NCI-H345 treated with DMSO at 0.1 percent for 48 hours (cell line): Measurements from ENCODE around the gene TRIM29.

Experiments
- DNase-seq: peaks from one replicate; lab custom pipeline; 2025; ENCODE audit not compliant: unreplicated experiment; lab: John Stamatoyannopoulos, UW

Gene TRIM29

DNA sequence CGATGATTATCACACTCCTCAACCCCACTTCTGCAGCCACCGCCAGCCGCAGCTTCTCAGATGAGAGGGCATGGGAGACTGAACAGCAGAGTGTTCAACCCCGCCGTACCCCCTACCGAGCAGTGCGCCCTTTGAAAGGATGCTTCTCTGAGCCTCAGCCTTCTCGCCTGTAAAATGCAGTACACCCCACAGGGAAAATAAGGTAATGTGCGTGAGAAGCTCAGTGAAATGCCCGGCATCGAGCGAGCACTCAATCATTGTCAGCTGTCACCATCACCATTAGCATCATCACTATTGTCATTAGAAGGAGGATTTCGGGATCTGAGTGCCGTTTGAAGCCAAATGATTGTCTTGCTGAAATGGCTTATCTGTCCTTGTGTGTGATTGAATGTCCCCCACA lies 13.6 kb downstream of the TRIM29 start:
- DNase-seq: no peak

DNA sequence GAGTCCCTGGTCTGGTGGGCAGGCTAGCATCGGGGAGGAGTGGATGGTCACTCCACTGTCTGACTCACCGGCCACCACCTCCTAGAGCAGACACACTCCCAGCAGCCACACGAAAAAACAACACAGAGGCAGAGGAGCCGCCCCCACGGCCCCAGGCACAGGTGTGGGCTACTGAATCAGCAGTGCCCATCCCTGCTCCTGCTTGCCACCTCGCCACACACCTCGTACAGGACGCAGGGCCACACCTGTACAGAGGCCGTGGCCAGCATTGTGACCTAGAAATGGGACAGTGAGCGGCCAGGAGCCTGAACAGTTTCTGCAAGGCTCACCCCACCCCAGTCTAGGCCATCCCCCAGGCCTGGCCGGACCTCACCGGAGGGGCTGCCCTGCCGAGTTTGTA lies 14.0 kb downstream of the TRIM29 start:
- no peak for DNase-seq

DNA sequence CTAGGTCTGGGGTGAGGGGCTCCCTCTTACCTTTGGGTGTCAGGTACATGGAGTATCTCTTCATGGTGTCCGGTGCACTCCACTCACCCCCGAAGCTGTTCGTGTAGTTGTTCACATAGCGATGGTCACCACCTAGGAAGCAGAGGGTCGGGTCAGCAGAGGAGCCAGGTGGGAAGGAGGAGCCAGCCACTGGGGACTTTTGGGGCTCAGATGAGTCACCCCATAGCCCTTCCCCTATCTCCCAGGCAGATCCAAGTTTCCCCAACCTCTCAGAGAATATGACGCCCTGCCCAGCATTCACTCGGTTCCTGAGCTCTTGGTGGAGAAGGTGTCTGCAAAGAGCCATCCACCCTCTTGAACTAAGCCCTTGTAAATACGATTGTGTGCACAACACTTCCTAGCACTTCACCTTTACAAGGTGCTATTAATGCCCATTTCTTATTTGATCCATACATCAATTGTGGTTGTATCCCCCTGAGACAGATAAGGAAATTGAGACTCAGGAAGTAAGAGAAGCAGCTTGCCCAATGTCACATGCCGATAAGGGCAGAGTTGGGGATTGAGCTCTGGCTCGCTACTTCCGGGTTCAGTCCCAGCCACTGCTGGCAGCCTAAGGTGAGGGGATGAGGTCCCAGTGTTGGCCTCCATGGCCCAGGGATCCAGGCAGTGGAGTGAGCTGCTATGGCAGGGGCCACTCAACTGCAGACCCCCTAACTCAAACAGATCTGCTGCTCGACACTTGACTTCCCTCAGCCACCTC lies 14.8 kb downstream of the TRIM29 start:
- DNase-seq: no peak

DNA sequence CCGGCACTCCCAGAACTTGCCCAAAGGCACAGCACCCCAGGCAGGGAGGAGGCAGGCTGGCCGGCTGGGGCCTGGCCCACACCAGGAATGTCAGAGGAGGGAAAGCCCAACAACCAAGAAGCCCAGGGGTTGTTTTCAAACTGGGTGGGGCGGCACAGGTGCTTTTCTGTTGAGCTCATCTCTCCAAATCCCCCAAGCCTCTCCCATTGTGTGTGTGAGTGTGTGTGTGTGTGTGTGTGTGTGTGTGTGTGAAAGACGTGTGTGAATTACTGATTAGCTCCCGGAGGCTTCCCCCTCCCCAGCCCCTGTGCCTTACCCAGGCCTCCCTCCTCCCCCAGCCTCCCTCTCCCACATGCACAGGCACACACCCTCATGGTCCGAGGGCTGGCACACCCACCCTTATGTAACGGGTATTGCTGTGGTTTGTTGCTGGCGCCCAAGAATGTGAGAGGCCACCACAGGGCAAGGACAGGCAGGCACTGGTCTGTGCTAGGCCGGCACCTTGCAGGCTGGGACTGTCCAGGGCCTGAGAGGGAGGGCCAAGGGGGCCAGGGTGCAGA lies 15.9 kb downstream of the TRIM29 start:
- DNase-seq: no peak

DNA sequence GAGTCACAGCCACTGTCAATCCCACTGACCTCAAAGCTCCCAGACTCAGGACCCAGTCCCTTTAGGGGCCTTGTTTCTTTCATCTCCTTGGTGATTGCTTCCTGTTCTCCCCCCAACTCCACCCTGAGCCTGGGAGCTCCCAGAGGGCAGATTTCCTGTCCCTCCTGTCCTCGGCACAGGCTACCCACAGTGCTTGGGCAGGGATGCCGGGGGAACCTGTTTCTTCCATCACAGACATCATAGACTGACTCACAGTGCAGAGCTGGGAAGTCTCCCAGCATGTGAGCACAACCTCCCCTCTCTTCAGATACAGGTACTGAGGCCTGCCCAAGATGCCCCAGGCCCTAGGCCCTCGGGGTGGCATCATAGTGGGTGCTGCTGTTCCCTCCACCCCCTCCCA lies 16.6 kb downstream of the TRIM29 start:
- DNase-seq: no peak

DNA sequence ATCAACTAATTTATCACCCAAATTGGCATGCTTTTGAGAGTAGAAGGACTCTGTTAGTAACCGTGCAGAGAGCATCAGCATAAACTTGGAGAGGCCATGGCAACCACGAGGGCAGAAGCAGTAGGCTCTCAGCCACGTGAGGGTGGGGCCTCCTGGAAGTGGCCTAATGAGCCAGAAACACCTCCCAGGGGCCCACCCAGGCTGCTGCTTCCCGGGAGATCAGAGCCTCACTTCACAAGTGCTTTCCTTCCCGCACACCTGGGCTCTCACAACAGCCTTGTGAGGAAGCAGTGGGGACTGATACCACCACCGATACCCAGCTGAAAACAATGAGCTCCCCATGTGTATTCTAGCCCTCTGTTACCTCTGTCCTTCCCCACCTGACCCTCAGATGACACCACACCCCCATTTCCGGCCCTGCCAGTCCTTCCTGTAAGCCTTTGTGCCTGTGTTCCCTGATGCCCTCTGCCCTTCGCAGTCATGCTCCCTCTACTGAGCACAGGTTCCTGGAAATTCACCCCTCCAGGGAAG lies 17.0 kb downstream of the TRIM29 start:
- DNase-seq: no peak

DNA sequence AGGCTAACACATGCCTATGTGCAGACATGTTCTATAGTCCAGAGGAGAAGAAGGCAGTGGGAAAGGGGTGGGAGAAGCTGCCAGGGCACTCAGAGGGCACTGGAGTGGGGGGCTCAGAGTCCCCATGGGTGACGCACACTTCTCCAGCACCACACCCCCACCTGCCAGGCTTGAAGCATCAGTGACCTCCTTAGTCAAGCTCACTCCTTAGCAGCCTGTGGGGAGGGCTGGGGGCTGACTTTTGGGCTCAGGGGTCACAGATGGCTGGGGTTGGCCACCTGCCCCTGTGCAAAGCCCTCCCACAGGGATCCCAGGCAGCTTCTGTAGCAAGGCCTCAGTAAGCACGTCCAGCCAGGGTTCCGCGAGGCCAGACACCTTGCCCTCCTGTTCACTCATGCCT lies 18.8 kb downstream of the TRIM29 start:
- no peak for DNase-seq

DNA sequence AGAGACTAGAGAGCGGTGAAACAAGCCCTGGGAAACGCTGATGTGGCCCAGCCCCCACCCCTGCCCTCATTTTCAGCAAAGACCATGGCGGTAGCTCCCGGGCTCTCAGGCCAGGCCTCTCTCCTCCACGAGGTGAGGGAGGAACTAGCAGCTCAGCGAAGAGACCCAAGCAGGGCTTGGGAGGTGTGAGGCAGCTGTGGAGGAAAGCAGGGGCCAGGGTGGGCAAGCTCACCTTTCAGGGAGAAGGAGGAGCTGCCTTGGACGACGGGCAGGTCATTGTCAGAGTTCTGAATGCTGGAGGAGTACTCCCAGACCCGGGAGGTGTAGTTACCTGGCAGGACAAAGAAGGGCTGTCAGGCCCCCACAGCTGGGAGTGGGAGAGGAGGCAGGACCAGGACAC lies 19.9 kb downstream of the TRIM29 start:
- DNase-seq: no peak

DNA sequence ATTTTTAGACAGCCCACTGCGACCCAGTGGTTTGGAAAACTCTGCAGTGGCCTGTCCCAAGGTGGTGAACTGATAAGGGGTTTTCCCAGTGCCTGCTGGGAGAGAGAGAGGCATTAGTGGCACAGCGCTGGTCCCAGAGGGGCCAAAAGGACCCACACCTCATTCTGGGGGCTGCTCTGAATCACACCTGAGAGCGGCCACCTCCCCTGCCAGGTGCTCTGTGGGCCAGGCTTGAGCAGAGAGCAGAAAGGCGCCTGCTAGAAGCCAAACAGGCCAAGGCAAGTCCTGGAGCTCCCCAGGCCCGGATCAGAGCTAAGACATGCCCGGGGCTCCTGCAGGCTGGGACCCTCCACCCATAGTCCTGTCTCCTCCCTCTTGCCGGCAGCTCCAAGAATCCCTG lies 20.9 kb downstream of the TRIM29 start:
- no peak for DNase-seq

DNA sequence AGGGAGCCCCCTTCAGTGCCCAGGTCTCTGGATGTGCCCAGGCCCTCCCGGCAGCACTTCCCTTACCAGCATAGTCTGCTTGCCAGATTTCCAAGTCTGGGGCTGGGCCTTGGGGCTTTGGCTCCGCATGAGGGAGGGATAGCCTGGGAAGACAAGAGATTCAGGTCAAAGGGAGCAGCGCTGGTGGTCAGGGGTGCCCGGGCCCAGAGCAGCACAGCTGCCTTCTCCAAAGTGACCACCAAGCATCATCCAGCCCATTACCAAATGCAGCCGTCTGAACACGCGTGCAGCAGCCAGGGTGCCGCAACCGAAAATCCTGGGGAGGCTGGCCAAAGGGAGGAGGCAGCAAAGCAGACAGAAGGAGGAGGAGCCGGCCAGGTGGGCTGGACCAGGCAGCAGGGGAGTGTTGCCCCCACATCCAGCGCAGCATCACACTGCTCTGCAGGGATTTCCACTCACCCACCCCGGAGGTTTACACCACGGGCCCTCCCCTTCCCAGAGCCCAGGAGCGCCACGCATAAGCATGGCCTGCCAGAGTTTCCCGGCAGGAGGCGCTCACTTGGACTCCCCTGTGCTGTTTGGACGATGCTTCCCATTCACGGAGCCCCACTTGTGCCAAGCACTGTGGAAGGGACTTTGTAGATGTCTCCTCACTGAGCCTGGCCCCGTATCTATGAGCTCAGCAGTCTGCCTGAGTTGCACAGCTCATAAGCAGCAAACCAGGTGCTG lies 22.5 kb downstream of the TRIM29 start:
- DNase-seq: no peak

DNA sequence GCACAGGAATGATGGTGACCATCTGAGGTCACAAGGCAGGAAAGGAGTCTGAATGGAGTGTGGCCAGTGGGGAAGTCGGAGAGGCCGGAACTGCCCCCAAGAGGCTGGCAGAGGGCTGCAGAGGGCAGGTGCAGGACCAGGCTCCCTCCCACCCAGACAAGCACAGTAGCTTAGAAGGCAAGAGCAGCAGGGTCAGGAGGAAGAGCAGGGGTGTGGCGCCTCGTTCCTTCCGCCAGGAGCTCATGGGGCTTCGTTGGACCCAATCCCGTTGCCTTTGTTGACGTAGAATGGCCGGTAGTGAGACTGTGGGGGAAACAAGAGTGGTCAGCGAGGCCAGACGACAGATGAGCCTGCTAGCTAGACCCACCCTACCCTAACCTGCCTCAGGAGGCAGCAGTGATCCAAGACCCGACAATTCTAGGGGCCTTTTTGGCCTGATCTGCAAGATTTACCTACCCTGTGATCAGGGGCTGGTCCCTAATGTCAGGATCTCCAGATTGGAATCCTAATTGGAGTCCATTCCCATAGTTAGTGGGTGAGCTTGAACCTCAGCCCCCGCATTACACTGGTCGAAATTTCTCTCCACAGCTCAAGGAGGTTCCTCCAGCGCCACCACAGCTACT lies 25.6 kb downstream of the TRIM29 start:
- DNase-seq: no peak

DNA sequence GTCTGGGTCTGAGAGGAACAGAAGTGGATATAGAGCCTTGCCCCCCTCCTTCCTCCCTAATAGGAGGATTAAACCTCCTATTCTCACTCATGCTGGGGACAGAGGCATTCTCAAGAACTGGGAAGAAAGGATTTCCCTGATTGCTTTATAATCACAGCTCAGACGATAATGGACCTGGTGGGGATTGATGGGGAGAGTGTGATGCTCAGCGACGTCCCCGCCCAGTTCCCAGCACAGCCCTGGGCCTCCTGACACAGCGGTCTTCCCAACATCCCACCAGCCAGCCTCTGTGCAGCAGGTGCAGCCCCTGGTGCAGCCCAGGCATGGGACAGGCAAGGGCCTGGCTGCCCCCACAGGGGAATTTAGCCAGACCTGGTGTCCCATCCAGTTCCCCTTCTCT lies 28.4 kb downstream of the TRIM29 start:
- no peak for DNase-seq

DNA sequence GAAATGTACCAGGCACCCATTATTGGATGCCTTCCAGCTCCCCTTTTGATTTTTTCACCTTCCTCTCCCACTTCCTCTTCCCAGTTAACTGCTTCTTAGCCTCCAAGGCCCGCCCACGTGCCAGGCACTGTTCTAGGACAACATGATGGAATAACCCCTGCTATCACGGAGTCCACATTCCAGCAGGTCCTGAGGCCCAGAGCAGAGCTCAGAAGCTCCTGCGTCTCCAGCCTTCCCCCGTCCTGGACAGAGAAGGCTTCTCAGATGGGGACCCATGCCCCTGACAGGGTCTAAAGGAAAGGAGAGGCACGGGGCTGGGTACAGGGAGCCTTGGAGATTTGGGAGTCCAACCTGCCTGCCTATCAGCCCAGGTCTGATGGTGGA lies 29.1 kb downstream of the TRIM29 start:
- DNase-seq: no peak

DNA sequence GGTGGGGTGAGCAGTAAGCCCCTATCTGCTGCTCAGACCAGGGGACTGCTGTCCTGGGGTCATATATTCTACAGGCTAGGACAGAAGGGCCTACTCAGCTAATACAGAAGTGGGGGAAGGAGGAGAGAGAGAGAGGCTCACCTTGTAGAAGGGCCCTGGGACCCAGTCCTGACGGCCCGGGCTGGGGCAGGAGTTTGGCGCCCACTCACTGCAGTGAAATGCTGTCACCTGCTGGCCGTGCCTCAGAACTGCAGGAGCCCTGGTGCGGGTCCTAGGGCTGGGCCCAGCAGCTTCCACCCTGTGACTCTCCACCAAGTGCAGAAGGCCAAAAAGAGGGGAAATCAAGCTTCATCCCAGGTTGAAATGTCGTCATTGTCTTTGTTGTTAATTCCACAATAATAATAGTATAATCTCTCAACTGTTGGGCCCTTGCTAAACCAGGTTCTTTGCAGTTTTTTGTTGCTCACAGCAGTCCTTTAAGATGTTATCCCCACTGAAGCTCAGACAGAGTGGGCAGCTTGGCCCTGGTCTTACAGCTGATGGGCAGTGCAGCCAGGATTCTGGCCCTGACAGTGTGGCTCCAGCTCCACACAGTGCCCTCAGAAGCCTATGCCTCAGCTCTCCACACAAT lies 29.6 kb downstream of the TRIM29 start:
- DNase-seq: peak; percentile 40

DNA sequence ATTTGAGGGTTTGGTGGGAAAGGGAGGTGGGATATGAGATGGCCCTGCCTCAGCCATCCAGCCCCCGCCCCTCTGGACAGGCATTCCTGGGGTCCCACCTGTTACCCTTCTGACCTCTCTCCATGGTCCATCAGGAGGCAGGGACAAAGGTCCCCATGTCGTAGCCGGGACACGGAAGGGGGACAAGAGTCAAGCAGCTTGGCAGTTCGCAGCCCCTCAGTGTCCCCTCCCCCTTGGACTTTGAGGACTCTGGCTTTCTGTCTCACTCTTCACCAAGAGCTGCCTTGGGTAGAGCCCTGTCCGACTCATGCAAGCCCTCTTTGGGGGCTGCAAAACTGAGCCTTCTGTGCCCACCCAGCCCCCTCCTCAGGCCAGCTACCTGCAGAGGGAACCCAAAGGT lies 30.2 kb downstream of the TRIM29 start:
- DNase-seq: no peak

DNA sequence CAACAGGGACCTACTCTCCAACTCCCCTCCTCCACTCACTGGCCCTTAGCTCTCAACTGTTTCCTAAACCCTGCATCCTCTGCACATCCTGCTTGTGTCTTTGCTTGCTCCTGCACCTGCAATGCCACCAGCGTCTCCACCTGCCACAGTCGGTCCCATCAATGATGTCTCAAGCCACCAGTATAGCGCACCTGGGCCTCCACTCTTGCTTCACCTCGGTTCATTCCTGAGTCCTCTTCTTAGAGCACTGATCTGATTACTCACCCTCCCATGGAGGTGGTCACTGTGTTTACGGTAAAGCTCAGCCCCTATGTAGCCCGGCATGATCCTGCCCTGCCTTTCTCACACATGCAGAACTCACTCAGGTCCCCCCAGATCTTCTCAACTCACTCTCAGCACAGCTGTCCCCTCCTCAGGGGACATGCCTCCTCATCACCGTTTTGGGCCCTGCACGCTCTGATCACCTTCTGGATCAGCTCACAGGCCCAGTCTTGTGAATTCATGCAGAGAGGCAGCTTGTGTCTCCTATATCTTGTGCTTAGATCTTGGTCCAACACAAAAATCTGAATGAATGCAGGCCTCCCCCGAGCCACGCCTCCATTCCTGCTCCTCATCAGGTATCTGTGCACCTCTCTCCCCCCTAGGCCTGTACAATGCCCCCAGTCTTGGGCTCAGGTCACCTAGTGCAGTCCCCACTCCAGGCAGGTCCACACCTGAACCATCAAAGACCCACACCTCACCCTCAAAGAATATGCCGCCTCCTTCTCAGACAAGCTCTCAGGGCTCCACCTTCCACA lies 31.4 kb downstream of the TRIM29 start:
- no peak for DNase-seq

DNA sequence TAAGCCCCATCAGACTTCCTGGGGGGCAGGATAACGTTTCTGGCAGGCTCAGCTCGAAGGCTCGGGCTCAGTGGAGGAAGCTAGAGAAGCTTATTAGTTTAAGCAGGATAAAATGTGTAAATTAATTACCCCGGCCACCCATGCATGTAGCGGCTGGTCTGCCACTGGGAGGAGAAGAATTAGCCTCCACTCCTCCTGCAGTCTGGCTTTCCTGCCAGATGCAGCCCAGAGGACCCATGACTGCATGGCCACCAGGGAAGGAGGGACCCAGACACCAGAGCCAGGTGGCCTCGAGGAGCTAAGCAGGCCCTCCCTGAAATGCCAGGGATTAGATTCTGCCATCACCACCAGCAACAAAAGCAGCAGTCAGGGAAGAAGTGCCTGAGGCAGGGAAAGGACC lies 32.3 kb downstream of the TRIM29 start:
- DNase-seq: no peak

DNA sequence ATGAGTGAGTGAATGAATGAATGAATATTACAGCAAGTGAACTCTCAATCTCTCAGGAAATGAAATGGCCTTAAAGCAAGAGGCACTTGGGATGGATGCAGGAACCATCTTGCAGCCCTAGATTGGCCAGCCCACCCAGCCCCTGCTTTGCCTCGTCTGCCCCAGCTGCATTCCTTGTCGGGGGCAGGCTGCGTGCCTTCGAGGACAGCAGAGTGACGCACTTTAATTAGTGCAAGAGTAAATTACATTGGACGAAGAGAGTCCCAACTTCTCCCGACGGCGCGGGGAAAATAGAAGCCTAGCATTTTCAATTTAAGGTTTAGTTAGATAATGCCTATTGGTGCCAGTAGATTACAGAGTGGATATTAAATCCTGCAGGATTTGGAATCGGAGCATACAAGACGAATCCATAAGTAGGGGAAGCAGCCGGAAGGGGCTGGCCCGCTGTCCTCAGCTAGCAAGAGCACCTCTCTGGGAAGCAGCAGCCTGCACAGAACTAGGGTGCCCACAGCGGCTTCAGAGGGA lies 33.8 kb downstream of the TRIM29 start:
- DNase-seq: no peak

DNA sequence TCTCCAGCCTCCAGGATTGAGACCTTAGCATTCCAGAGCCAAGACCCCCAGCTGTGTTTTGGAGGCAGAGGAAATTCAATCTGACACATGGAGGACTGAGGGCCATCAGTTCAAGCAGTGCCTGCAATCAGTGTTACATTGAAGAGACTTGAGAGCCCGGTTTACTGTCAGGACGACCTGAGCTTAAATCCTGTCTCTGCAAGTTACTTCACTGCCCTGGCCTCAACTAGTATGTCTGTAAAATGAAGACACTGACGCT lies 35.1 kb downstream of the TRIM29 start:
- no peak for DNase-seq

DNA sequence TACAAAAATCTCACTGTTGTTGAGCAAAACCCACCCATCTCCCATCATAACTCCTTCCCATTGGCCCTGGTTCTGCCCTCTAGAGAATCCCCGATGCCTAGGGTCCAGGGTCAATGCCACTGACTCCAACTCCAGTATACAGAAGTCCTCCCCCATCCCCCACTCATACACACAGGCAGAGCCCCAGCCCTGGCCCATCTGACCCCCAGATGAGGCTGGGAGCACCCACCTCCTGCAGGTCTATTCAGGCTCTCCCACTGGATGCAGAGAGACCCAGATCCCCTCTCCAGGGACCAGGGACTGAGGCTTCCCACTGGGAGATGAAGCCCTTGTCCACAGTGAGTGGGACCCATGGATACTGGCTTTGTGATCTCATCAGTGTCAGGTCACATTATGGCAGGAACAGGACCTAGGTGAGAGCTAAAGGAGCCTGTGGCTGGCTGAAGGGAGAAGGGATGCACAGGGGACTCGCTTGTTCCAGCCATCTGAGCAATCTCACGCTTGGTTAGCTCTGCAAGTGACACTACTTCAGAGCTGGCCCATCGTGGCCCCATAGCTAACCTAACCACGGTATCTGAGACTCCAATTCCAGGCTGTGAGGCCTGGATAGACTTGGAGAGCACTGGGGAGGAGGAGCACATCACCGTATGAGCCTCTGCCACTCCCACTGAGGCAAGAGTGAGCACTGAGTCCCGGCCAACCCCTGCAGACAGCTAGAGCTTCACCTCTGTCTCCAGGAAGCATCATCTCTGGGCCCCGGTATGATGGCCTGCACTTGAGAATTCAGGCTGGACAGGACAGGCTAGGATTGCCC lies 35.7 kb downstream of the TRIM29 start:
- no peak for DNase-seq
